Measurements from ENCODE around the gene ARL5A. TPM values are rescaled to one million over a fixed set of nuclear protein-coding genes. Genes with fewer than 3 reads are reported as not detected.

Gene ARL5A
- total RNA-seq, 2 donors from 2014 or later: 21.3 to 21.4 TPM

GRCh38 chr2:151860613-151861146 lies 32.5 kb upstream of the ARL5A start:
- no peak for TF ChIP-seq CTCF (IDR thresholded peaks at IDR 0.05)
- TF ChIP-seq POLR2A (IDR thresholded peaks at IDR 0.05): no peak
- DNase-seq: no peak
- Histone ChIP-seq H3K27ac (no peak overlapping the region), H3K27me3 (no peaks in the 10 kb centered on the region), H3K36me3 (replicated peaks in 1 of 2; ENCODE audit: insufficient read depth in 1 of 2, low read depth in 2 of 2) (no peaks in the 10 kb centered on the region), H3K9me3 (no peaks in the 10 kb centered on the region), H3K4me1 (no peaks in the 10 kb centered on the region), H3K4me3 (no peak overlapping the region)
- 79 to 83% methylated on average over 5 of the region's 5 CpGs for WGBS, 2 donors
- no peak for ATAC-seq
- intact Hi-C loops (cut with DNase I): no loop called here

- ATAC-seq (no peak), DNase-seq (no peak)
- no peaks in the 10 kb centered on the region for H3K9me3 ChIP-seq
- H3K4me3 ChIP-seq: no peak overlapping the region
- no peaks in the 10 kb centered on the region for H3K4me1 ChIP-seq
- H3K27me3 ChIP-seq: no peaks in the 10 kb centered on the region
- TF ChIP-seq CTCF (IDR thresholded peaks at IDR 0.05) (no peak), POLR2A (IDR thresholded peaks at IDR 0.05) (no peak)
- intact Hi-C loops (cut with DNase I): no loop called here
- WGBS, 2 donors: 70 to 88% methylated on average over 4 of the region's 4 CpGs
- no peaks in the 10 kb centered on the region for H3K36me3 ChIP-seq (replicated peaks in 1 of 2; ENCODE audit: insufficient read depth in 1 of 2, low read depth in 2 of 2)
- H3K27ac ChIP-seq: no peak overlapping the region
These were observed 32.0 kb upstream of the ARL5A start for GRCh38 chr2:151860210-151860609.

- TF ChIP-seq POLR2A (IDR thresholded peaks at IDR 0.05): no peak
- no peak for TF ChIP-seq CTCF (IDR thresholded peaks at IDR 0.05)
- ATAC-seq: no peak
These were observed 29.4 kb upstream of the ARL5A start for GRCh38 chr2:151857650-151858049.

GRCh38 chr2:151855111-151855510 lies 26.9 kb upstream of the ARL5A start:
- intact Hi-C loops (cut with DNase I): no loop called here
- no peak for TF ChIP-seq CTCF (IDR thresholded peaks at IDR 0.05)
- TF ChIP-seq POLR2A (IDR thresholded peaks at IDR 0.05): no peak
- H3K9me3 ChIP-seq: no peaks in the 10 kb centered on the region
- ATAC-seq: no peak
- H3K27ac ChIP-seq: no peak overlapping the region
- 81 to 82% methylated on average over 3 of the region's 3 CpGs for WGBS, 2 donors
- no peaks in the 10 kb centered on the region for H3K36me3 ChIP-seq (replicated peaks in 1 of 2; ENCODE audit: insufficient read depth in 1 of 2, low read depth in 2 of 2)
- no peaks in the 10 kb centered on the region for H3K27me3 ChIP-seq
- no peaks in the 10 kb centered on the region for H3K4me1 ChIP-seq
- H3K4me3 ChIP-seq: no peak overlapping the region
- DNase-seq: no peak

More at GRCh38 chr2:151857650-151858049, 29.4 kb upstream of the ARL5A start:
- H3K4me3 ChIP-seq: no peak overlapping the region
- H3K27me3 ChIP-seq: no peaks in the 10 kb centered on the region
- H3K9me3 ChIP-seq: no peaks in the 10 kb centered on the region
- H3K36me3 ChIP-seq (replicated peaks in 1 of 2; ENCODE audit: insufficient read depth in 1 of 2, low read depth in 2 of 2): no peaks in the 10 kb centered on the region
- intact Hi-C loops (cut with DNase I): no loop called here
- H3K27ac ChIP-seq: no peak overlapping the region
- DNase-seq: no peak
- no peaks in the 10 kb centered on the region for H3K4me1 ChIP-seq

- WGBS, 2 donors: 75 to 81% methylated on average over 3 of the region's 3 CpGs
- intact Hi-C loops (cut with DNase I): no loop called here
- no peak for ATAC-seq
- Histone ChIP-seq H3K27ac (no peak overlapping the region), H3K27me3 (no peaks in the 10 kb centered on the region), H3K9me3 (no peaks in the 10 kb centered on the region), H3K4me1 (peaks cover 8% of the 10 kb centered on the region), H3K36me3 (replicated peaks in 1 of 2; ENCODE audit: insufficient read depth in 1 of 2, low read depth in 2 of 2) (no peaks in the 10 kb centered on the region), H3K4me3 (no peak overlapping the region)
- no peak for TF ChIP-seq CTCF (IDR thresholded peaks at IDR 0.05)
- TF ChIP-seq POLR2A (IDR thresholded peaks at IDR 0.05): no peak
- no peak for DNase-seq
These were observed 25.0 kb upstream of the ARL5A start for GRCh38 chr2:151853070-151853758.

Data from body of pancreas (tissue), 4 donors.